Measurements from ENCODE around the gene NCL.
"Not testable (repeated sequence)": the region's sequence is repeated elsewhere in the genome, so short reads cannot be mapped to it uniquely, and the experiment has no call there.

Gene NCL

DNA sequence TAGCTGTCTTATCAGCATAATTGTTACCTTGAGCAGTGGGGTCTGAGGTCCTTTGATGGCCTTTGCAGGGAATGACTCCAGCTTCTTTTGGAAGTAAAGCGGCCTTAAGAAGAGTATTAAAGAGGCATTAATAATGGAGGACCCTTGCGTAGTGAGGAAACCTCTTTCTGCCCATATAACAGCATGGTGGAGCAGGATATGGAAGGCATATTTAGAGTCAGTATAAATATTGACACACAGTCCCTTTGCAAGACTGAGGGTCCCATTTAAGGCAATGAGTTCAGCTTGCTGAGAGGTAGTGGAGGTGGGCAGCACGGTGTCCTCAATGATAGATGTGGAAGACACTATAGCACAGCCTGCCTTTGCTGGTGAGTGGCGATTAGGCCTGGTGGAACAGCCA is 32.7 kb downstream of the NCL start:
- Histone ChIP-seq H3K9me3 (ENCODE audit: insufficient read depth, low read length) (no peaks in the 10 kb centered on the region; the same call in 1 of the 2 replicates), H3K79me2 (ENCODE audit: insufficient read depth, low read length) (no peaks in the 10 kb centered on the region), H2AFZ (ENCODE audit: low read depth, low read length, severe bottlenecking) (no peak overlapping the region), H3F3A (ENCODE audit: insufficient read depth) (no peaks in the 10 kb centered on the region), H3K4me3 (ENCODE audit: insufficient read depth, low read length, poor library complexity, severe bottlenecking) (no peak overlapping the region), H3K9me2 (replicated peaks; ENCODE audit: insufficient read depth, low read length) (no peaks in the 10 kb centered on the region), H3K27ac (ENCODE audit: low read depth, low read length) (no peak overlapping the region), H4K20me1 (ENCODE audit: low read depth, low read length) (no peaks in the 10 kb centered on the region), H3K36me3 (ENCODE audit: low read length) (no peaks in the 10 kb centered on the region), H3K9ac (ENCODE audit: low read length) (no peak overlapping the region), H3K4me2 (ENCODE audit: low read depth, low read length, poor library complexity, severe bottlenecking) (no peak overlapping the region), H3K27me3 (ENCODE audit: low read length) (no peaks in the 10 kb centered on the region)
- no peak for TF ChIP-seq EZH2phosphoT487 (conservative IDR thresholded peaks at IDR 0.05; ENCODE audit: low read length)
- TF ChIP-seq, protein P1, sequence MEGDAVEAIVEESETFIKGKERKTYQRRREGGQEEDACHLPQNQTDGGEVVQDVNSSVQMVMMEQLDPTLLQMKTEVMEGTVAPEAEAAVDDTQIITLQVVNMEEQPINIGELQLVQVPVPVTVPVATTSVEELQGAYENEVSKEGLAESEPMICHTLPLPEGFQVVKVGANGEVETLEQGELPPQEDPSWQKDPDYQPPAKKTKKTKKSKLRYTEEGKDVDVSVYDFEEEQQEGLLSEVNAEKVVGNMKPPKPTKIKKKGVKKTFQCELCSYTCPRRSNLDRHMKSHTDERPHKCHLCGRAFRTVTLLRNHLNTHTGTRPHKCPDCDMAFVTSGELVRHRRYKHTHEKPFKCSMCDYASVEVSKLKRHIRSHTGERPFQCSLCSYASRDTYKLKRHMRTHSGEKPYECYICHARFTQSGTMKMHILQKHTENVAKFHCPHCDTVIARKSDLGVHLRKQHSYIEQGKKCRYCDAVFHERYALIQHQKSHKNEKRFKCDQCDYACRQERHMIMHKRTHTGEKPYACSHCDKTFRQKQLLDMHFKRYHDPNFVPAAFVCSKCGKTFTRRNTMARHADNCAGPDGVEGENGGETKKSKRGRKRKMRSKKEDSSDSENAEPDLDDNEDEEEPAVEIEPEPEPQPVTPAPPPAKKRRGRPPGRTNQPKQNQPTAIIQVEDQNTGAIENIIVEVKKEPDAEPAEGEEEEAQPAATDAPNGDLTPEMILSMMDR (IDR thresholded peaks at IDR 0.05; ENCODE audit: insufficient read depth, low read length, poor library complexity, severe bottlenecking) = no peak

DNA sequence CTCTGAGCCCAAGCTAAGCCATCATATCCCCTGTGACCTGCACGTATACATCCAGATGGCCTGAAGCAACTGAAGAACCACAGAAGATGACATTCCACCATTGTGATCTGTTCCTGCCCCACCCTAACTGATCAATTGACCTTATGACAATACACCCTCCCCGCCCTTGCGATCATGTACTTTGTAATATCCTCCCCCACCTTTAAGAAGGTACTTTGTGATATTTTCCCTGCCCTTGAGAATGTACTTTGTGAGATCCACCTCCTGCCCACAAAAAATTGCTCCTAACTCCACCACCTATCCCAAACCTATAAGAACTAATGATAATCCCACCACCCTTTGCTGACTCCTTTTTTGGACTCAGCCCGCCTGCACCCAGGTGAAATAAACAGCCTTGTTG is 33.8 kb downstream of the NCL start:
- not testable (repeated sequence) for H2AFZ ChIP-seq (ENCODE audit: low read depth, low read length, severe bottlenecking); H3K4me2 ChIP-seq (ENCODE audit: low read depth, low read length, poor library complexity, severe bottlenecking); H3K9me3 ChIP-seq (ENCODE audit: insufficient read depth, low read length); H3K79me2 ChIP-seq (ENCODE audit: insufficient read depth, low read length); H3K36me3 ChIP-seq (ENCODE audit: low read length); H4K20me1 ChIP-seq (ENCODE audit: low read depth, low read length); H3K27ac ChIP-seq (ENCODE audit: low read depth, low read length); H3K9me2 ChIP-seq (replicated peaks; ENCODE audit: insufficient read depth, low read length); H3K27me3 ChIP-seq (ENCODE audit: low read length); H3K4me3 ChIP-seq (ENCODE audit: insufficient read depth, low read length, poor library complexity, severe bottlenecking); H3K9ac ChIP-seq (ENCODE audit: low read length); H3F3A ChIP-seq (ENCODE audit: insufficient read depth)

DNA sequence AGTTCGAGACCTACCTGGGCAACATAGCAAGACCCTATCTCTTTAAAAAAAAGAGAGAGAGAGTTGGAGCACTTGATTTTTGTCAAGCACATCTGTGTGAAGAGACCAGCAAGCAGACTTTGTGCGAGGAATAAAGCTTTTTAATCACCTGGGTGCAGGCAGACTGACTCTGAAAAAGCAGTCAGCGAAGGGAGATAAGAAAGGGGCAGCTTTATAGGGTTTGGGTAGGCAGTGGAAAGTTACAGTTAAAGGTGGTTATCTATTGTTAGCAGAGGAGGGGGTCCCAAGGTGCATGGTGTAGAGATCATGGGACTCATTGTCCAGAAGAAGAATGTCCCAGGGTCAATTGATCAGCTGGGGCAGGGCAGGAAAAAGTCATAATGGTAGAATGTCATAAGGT is 34.4 kb downstream of the NCL start:
- no peaks in the 10 kb centered on the region; the same call in 1 of the 2 replicates for H3K9me3 ChIP-seq (ENCODE audit: insufficient read depth, low read length)
- no peaks in the 10 kb centered on the region for H4K20me1 ChIP-seq (ENCODE audit: low read depth, low read length)
- no peak overlapping the region for H3K4me3 ChIP-seq (ENCODE audit: insufficient read depth, low read length, poor library complexity, severe bottlenecking)
- H3K79me2 ChIP-seq (ENCODE audit: insufficient read depth, low read length) = no peaks in the 10 kb centered on the region
- no peaks in the 10 kb centered on the region for H3K27me3 ChIP-seq (ENCODE audit: low read length)
- no peak overlapping the region for H3K27ac ChIP-seq (ENCODE audit: low read depth, low read length)
- no peak overlapping the region for H3K4me2 ChIP-seq (ENCODE audit: low read depth, low read length, poor library complexity, severe bottlenecking)
- TF ChIP-seq, protein P1 (IDR thresholded peaks at IDR 0.05; ENCODE audit: insufficient read depth, low read length, poor library complexity, severe bottlenecking) = no peak
- TF ChIP-seq EZH2phosphoT487 (conservative IDR thresholded peaks at IDR 0.05; ENCODE audit: low read length) = no peak
- H3K9me2 ChIP-seq (replicated peaks; ENCODE audit: insufficient read depth, low read length) = no peaks in the 10 kb centered on the region
- H3K36me3 ChIP-seq (ENCODE audit: low read length) = no peaks in the 10 kb centered on the region
- H2AFZ ChIP-seq (ENCODE audit: low read depth, low read length, severe bottlenecking) = no peak overlapping the region
- no peaks in the 10 kb centered on the region for H3F3A ChIP-seq (ENCODE audit: insufficient read depth)
- H3K9ac ChIP-seq (ENCODE audit: low read length) = no peak overlapping the region

DNA sequence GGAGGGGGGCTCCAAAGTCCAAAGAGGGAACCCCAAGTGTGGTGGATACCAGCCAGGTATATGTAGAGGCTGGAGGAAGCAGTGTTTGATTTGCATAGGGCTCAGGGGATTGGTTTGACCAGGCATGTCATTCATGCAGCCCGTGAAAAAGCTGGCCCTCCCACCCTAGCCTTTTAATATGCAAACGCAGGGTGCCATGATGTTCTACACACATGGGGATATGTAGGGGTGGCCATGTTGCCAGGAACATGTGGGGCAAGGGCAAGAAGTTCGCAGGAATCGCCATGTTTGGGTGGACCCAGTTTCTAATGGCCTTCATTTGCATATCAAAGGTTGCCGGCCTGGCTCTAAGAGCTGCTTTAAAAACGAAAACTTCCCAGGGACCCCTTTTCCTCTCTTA is 35.1 kb downstream of the NCL start:
- no peak for TF ChIP-seq EZH2phosphoT487 (conservative IDR thresholded peaks at IDR 0.05; ENCODE audit: low read length)
- TF ChIP-seq, protein P1 (IDR thresholded peaks at IDR 0.05; ENCODE audit: insufficient read depth, low read length, poor library complexity, severe bottlenecking) = no peak
- Histone ChIP-seq H3K27ac (ENCODE audit: low read depth, low read length) (no peak overlapping the region), H2AFZ (ENCODE audit: low read depth, low read length, severe bottlenecking) (no peak overlapping the region), H3K9me2 (replicated peaks; ENCODE audit: insufficient read depth, low read length) (no peaks in the 10 kb centered on the region), H3F3A (ENCODE audit: insufficient read depth) (no peaks in the 10 kb centered on the region), H3K27me3 (ENCODE audit: low read length) (no peaks in the 10 kb centered on the region), H3K4me3 (ENCODE audit: insufficient read depth, low read length, poor library complexity, severe bottlenecking) (no peak overlapping the region), H3K9me3 (ENCODE audit: insufficient read depth, low read length) (no peaks in the 10 kb centered on the region; the same call in 1 of the 2 replicates), H3K79me2 (ENCODE audit: insufficient read depth, low read length) (no peaks in the 10 kb centered on the region), H3K36me3 (ENCODE audit: low read length) (no peaks in the 10 kb centered on the region), H3K9ac (ENCODE audit: low read length) (no peak overlapping the region), H4K20me1 (ENCODE audit: low read depth, low read length) (no peaks in the 10 kb centered on the region), H3K4me2 (ENCODE audit: low read depth, low read length, poor library complexity, severe bottlenecking) (no peak overlapping the region)

All from SU-DHL-6 (cell line).